Esophagus mucosa (tissue), 1 donor: ENCODE results near the gene ATG2A. TPM values are rescaled to one million over a fixed set of nuclear protein-coding genes. Genes with fewer than 3 reads are reported as not detected.

Source experiments
- ATAC-seq: fragments of 200-7000 bp; cut with Tn5 transposase; one replicate; pipeline ENCODE4 v1.9.1; 2020
- total RNA-seq: library from RNA; stranded (reverse); gene quantifications from one replicate; pipeline ENCODE4 v1.2.4, GENCODE V29; 2023
- donor health status: DM: yes; HTN: yes; CAD: no.

ATG2A gene
- total RNA-seq, 1 donor from 2014 or later: 10.7 TPM

DNA sequence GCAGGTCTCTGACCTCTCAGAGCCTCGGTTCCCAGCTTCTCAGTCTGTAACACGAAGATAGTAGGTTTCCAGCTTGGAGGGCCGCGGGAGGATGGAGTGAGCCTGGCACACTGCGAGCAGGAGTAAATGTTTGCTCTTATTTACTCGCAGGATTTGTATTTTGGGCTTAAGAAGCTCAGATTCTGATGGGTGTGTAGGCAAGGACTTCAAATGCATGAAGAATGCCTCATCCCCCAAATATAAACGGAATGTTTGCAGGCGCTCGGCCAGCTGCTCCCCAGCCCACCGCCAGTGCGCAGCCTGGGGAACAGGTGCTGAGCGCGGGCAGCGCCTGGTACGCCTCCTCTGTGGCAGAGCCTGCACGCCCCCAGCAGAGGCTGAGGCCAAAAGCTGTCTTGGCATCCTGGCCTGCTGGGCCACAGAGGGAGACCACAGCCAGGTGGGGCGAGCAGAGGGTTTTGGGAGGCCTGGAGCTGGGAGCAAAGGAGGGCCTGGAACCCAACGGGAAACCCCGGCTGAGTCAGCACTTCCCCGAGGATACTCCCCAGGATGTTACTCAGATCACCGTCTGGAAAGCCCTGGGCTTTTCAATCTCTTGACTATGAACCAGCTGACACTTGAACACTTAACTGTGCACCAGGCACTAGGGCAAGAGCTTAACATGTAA, 48.0 kb downstream of the ATG2A start:
- peak; percentile 71 for ATAC-seq

DNA sequence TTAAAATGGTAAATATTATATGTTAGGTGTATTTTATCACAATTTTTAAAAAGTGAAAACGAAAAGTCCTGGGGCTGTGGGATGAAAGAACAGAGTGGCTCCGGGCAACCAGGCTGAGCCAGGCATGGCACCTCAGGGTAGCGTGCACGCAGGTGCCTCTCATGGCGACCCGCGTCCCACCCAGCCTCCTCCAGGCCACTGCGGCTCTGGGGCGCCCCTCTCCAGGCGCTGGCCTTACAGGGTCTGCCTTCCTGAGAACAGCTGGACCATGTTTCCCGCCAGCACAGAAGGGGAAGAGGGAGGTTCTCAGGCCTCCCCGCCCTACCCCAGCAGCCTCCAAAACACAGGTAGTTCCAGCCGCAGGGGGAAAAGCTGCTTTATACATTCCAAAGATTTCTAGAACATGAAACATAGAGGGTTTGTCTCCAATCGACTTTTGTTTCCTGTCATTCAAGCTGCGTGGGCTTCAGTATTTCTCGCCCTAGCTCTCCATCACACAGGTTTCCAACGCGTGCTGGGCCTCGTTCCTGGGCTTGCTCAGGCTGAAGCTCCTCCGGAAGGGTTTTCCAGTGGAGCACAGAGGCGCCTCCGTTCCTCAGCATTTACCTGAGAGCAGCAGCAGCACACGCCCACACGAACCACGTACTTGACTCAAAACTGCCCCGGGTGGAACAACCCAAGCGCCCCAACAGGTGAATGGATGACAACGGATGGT, 49.1 kb downstream of the ATG2A start:
- ATAC-seq: no peak

DNA sequence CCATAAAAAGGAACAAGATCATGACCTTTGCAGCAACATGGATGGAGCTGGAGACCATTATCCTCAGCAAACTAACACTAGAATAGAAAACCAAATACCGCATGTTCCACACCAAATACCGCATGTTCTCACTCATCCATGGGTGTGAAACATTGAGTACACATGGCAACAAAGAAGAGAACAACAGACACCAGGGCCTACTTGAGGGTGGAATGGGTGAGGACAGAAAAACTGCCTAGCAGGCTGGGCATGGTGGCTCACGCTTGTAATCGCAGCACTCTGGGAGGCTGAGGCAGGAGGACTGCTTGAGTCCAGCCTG, 50.9 kb downstream of the ATG2A start:
- ATAC-seq: no peak

GRCh38 chr11:64865286-64866172, 51.5 kb downstream of the ATG2A start:
- ATAC-seq: no peak

DNA sequence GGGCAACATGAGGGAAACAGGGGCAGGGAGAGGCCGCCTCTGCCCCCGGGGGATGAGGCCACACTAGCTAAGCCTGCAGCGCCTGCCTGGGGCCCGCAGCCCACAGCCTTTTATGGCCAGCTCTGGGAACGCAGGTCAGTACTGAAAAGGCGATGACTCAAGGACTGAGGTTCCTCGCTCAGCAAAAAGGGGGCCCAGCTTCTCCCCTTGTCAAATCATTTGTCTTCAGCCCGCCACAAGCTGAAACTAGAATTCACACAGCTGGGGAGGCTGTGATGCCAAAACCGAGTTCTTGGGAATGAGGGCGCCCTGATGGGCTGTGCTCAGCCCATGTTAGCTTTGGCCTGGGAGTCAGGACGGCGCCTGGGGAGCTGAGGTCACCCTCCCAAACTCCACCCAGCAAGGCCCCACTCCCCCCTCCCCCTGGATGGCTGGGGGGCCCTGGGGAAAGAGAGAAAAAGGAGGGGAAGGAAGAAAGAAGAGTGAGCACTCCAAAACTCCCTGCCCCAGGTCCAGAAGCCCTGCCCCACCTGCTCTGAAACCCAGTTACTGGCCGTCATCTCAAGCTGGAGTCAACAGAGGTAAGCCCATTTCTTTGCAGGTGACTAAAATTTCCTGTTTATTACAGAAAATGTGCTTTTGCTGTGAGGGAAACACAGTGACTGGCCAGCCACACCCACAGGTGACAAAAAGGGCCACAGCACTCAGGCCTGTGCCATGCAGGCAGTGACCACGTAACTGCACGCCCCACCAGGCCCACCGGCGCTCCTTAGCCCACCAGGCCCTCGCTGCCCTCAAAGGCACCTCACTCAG, 52.3 kb downstream of the ATG2A start:
- ATAC-seq: peak; percentile 34

DNA sequence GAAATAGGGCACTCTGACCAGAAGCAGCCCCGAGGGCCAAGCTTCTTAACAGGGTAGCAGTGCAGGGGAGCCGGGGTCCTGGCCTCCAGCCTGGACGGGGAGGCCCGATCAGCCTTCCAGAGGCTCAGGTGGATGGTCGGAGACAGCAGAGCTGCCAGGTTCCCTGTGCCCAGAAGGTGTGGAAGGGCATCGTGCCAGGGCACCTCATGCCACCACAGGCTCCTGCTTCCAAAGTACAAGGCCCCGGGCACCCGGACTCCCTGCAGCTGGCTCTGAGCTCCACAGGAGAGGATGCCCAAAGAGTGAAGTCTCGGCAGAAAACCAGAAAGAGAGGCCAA, 52.9 kb downstream of the ATG2A start:
- ATAC-seq: peak; percentile 6

DNA sequence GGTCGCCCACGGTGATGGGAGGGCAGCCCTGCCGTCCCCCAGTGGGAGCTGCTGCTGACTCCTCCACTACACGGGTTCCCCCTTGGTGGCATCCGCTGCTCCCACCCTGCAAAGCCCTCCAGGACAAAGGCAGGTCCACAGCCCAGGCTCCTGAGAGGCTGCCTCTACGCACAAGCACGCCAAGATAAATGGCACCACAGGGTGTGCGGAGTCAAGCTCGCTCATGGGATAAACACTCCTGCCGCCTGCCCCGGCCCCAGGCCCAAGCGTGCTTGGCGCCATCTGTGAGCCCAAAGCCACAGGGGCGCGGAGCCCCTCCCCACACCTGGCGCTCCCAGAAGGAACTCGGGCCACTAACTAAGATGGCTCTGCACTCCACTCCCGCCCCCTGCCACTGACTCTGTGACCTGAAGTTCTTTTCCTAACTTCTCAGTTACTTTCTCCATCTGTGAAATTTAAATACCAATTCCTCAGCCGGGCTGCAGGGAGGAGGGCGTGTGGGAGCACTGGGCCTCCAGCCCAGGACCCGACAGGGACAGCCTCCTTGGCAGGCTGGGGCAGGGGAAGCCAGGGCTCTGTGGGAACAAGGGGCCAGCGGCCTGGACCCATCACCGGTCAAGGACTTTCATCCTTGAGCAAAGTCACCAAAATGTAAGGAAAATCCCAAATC, 53.5 kb downstream of the ATG2A start:
- no peak for ATAC-seq

- ATAC-seq: no peak
Measured at GRCh38 chr11:64862987-64863390, 54.0 kb downstream of the ATG2A start.

DNA sequence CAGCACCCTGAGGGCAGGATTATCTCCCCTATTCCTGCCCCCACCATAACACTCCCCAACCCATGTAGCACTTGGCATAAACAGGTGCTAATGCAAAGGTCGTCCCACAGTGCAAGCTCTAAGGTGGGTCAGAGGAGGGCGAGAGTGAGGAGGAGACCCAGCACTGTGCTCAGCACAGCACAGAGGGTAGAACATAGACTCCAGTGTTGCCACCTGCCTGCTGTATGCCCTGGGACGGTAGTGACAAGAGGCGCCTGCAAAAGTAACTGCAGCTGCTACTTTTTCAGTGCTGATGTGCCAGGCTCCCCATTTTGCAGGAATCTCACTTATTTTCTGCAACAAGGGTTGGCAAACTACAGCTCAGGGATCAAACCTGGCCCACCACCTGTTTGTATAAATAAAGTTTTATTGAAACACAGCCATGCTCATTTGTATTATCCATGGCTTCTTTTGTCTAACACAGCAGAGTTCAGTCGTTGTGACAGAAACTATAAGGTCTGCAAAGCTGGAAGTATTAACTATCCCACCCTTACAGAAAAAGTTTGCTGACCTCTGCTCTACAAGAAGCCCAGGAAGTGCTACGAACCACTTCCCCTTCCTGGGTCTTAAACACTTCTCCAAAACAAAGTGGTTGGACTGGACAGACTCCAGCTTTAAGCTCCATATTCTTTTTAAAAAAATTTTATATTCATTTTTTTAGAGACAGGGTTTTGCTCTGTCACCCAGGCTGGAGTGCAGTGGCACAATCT, 55.6 kb downstream of the ATG2A start:
- ATAC-seq: no peak

GRCh38 chr11:64859542-64860414, 57.2 kb downstream of the ATG2A start:
- no peak for ATAC-seq

DNA sequence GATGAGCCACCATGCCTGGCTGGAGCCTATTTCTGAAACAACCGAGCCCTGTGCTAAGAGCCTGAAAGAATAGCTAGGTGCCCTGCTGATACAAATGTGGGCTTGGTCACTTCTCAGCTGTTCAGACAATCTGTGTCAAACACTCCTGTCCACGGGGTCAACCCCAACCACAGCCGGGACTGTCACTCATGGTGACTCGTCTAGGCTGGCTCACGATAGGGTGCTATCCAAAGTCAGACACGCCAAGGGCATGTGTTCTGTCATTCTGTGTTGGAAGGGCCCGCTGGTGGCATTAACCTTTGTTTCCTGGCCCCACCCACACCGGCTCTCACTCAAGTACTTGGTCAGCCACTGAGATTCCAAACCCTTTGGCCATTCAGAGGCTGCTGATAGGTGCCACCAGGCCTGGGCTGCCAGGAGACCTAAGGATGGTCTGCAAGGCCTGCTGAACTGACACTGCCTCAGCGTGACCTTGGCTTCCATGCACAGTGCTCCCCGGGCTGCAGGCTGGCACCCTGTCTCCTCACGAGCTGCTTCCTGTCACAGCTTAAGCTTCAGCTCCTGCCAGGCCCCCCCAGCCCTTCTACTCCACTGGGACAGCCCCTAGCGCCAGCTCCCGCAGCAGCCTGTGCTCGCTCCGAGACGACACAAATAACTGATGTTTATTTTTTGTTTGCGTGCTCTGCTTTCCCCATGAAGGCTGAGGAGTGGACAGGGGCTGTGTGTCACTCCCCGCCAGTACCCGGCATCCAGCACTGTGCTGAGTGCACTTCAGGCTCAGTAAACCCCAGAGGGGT, 58.3 kb downstream of the ATG2A start:
- peak; percentile 9 for ATAC-seq

GRCh38 chr11:64857485-64857884, 59.5 kb downstream of the ATG2A start:
- no peak for ATAC-seq

DNA sequence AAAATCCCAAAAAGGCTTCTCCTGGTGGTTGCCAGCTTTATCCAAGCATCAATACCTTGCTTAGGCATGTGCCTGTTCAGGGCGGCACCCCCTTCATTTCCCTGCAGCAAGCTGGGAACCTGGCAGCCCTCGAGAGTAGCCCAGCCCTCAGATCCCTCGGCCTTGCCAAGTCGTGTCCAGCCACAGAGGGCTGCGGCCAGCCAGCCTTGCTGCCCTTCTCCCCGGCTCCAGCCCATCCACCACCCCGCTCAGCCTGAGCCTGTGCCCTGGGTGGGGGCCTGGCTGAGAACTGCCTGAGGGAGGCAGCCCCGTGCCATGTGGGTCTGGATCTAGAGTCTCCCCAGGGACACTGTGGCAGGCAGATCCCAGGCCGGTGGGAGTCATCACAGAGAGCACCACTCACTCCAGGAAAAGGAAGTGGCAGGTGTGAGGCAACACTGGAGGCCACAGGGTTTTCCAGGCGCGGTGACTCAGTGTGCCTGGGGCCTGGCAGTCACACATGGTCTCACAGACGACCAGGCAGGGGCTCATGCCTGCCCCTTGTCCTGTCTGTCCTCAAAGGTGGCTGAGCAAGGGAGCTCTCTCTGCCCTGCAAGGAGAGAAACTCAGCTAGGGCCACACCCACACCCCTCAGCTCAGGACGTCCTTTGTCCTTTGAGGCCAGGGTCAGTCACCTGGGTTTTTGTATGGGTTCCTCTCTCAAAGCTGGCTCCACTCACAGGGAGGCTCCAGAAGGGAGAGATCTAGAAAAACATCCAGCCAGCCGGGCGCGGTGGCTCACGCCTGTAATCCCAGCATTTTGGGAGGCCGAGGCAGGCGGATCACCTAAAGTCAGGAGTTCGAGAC, 60.4 kb downstream of the ATG2A start:
- ATAC-seq: peak; percentile 82

GRCh38 chr11:64855596-64856304, 61.3 kb downstream of the ATG2A start:
- no peak for ATAC-seq

DNA sequence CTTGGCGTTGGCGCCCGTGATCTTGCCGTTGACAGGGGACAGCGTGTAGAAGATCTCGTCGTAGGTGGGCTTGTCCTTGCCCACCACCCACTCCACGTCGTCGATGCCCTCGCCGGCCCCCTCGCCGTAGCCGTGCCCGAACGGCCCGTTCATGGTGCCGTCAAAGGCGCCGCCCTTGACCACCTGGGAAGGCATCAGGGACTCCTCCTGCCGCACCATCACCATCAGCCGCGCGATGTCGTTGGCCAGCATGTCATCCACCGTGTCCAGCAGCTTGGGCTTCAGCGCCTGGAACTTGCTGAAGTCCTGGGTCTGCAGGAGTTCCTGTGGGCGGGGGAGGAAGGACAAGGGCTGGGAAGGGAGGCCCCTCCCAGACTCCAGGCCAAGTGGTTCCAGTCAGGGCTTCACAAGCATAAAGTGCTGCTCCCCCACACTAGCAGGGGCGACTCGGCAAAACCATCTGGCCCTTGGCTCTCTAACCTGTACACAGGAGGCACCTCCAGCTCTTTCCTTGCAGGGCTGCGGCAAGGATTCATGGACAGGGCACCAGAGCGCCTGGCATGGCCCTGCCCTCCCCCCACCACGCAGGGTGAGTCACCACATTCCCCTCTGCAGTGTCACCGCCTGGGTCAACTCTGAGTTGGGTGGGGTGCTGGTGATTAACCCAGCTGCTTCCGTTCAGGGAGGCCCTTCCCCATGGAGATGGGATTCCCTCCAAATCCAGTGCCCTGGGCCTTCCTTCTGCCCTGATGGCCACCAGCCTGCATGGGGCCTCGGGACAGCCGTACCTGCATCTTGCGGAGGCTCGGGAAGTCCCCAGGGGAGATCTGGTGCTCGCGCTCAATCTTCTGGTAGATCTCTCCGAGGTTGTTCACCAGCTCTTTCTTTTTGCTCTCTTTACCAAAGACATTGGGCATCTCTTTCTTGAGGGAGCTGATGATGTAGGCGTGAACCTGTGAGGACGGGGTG, 62.2 kb downstream of the ATG2A start:
- ATAC-seq: peak; percentile 87

DNA sequence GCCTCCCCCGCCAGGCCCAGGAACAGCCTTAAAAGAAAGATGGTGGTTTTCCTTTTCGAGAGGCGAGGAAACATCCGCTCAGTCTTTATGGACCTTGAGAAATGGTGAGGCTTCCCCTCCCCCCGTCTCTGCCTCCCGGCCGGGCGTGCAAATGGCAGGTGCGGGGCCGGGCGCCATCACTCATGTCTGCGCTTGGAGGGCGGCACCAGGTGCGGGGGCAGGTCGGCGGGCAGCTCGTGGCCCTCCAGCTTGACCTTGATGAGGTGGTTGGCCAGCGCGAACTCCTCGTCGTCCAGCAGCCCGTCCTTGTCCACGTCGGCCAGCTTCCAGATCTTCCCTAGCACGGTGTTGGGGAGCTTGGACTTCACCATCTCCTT, 62.9 kb downstream of the ATG2A start:
- ATAC-seq: no peak

- no peak for ATAC-seq
Measured at GRCh38 chr11:64853709-64854108, 63.3 kb downstream of the ATG2A start.
